ENCODE results near the gene PTPRU. TPM values are rescaled to one million over a fixed set of nuclear protein-coding genes. Genes with fewer than 3 reads are reported as not detected.

Gene PTPRU
- total RNA-seq, 1 donor, result 9.4 TPM

- no peak overlapping the region for H3K4me3 ChIP-seq (ENCODE audit: insufficient read depth, low read length)
- no peaks in the 10 kb centered on the region for H3K79me2 ChIP-seq (ENCODE audit: insufficient read depth, low read length)
- H3K27ac ChIP-seq (ENCODE audit: low read depth, low read length), result no peak overlapping the region
- no peak overlapping the region for H3K4me2 ChIP-seq (ENCODE audit: insufficient read depth, low read length)
- no peaks in the 10 kb centered on the region for H3K27me3 ChIP-seq (ENCODE audit: insufficient read depth, low read length)
- H4K20me1 ChIP-seq (ENCODE audit: insufficient read depth, low read length), result no peaks in the 10 kb centered on the region
- H3K36me3 ChIP-seq (ENCODE audit: insufficient read depth, low read length), result no peaks in the 10 kb centered on the region
- no peaks in the 10 kb centered on the region for H3K4me1 ChIP-seq (ENCODE audit: insufficient read depth, low read length)
- peak; percentile 44 for DNase-seq (ENCODE audit: insufficient read length, low spot score, missing footprints)
- no peaks in the 10 kb centered on the region for H3K9me3 ChIP-seq (ENCODE audit: low read depth, low read length)
- no peak overlapping the region for H2AFZ ChIP-seq (ENCODE audit: low read length)
- TF ChIP-seq CTCF (IDR thresholded peaks at IDR 0.05; ENCODE audit: extremely low read depth, low read depth, low read length), result no peak
These were observed 69.6 kb downstream of the PTPRU start for GRCh38 chr1:29305943-29306342.

GRCh38 chr1:29306471-29307140, 70.3 kb downstream of the PTPRU start:
- no peaks in the 10 kb centered on the region for H3K36me3 ChIP-seq (ENCODE audit: insufficient read depth, low read length)
- peak; percentile 80 for DNase-seq (ENCODE audit: insufficient read length, low spot score, missing footprints)
- no peak overlapping the region for H2AFZ ChIP-seq (ENCODE audit: low read length)
- no peak overlapping the region for H3K4me2 ChIP-seq (ENCODE audit: insufficient read depth, low read length)
- H3K4me3 ChIP-seq (ENCODE audit: insufficient read depth, low read length), result no peak overlapping the region
- no peak for TF ChIP-seq CTCF (IDR thresholded peaks at IDR 0.05; ENCODE audit: extremely low read depth, low read depth, low read length)
- H3K27ac ChIP-seq (ENCODE audit: low read depth, low read length), result no peak overlapping the region
- H3K79me2 ChIP-seq (ENCODE audit: insufficient read depth, low read length), result no peaks in the 10 kb centered on the region
- H3K27me3 ChIP-seq (ENCODE audit: insufficient read depth, low read length), result no peaks in the 10 kb centered on the region
- H3K4me1 ChIP-seq (ENCODE audit: insufficient read depth, low read length), result no peaks in the 10 kb centered on the region
- H4K20me1 ChIP-seq (ENCODE audit: insufficient read depth, low read length), result no peaks in the 10 kb centered on the region
- H3K9me3 ChIP-seq (ENCODE audit: low read depth, low read length), result no peaks in the 10 kb centered on the region

GRCh38 chr1:29309075-29309474, 72.8 kb downstream of the PTPRU start:
- Histone ChIP-seq H2AFZ (ENCODE audit: low read length) (no peak overlapping the region), H3K4me3 (ENCODE audit: insufficient read depth, low read length) (no peak overlapping the region), H3K9me3 (ENCODE audit: low read depth, low read length) (no peaks in the 10 kb centered on the region), H3K4me1 (ENCODE audit: insufficient read depth, low read length) (no peaks in the 10 kb centered on the region), H4K20me1 (ENCODE audit: insufficient read depth, low read length) (no peaks in the 10 kb centered on the region), H3K27me3 (ENCODE audit: insufficient read depth, low read length) (no peaks in the 10 kb centered on the region), H3K27ac (ENCODE audit: low read depth, low read length) (no peak overlapping the region), H3K4me2 (ENCODE audit: insufficient read depth, low read length) (no peak overlapping the region), H3K36me3 (ENCODE audit: insufficient read depth, low read length) (no peaks in the 10 kb centered on the region), H3K79me2 (ENCODE audit: insufficient read depth, low read length) (no peaks in the 10 kb centered on the region)
- no peak for TF ChIP-seq CTCF (IDR thresholded peaks at IDR 0.05; ENCODE audit: extremely low read depth, low read depth, low read length)
- DNase-seq (ENCODE audit: insufficient read length, low spot score, missing footprints), result peak; percentile 21

- Histone ChIP-seq H3K27ac (ENCODE audit: low read depth, low read length) (no peak overlapping the region), H3K9me3 (ENCODE audit: low read depth, low read length) (no peaks in the 10 kb centered on the region), H3K79me2 (ENCODE audit: insufficient read depth, low read length) (no peaks in the 10 kb centered on the region), H3K4me2 (ENCODE audit: insufficient read depth, low read length) (no peak overlapping the region), H4K20me1 (ENCODE audit: insufficient read depth, low read length) (no peaks in the 10 kb centered on the region), H3K36me3 (ENCODE audit: insufficient read depth, low read length) (no peaks in the 10 kb centered on the region), H3K27me3 (ENCODE audit: insufficient read depth, low read length) (no peaks in the 10 kb centered on the region), H3K4me1 (ENCODE audit: insufficient read depth, low read length) (no peaks in the 10 kb centered on the region), H2AFZ (ENCODE audit: low read length) (no peak overlapping the region), H3K4me3 (ENCODE audit: insufficient read depth, low read length) (no peak overlapping the region)
- peak; percentile 68 for DNase-seq (ENCODE audit: insufficient read length, low spot score, missing footprints)
- no peak for TF ChIP-seq CTCF (IDR thresholded peaks at IDR 0.05; ENCODE audit: extremely low read depth, low read depth, low read length)
These were observed 73.3 kb downstream of the PTPRU start for GRCh38 chr1:29309621-29310020.

All from osteoblast (primary cell).